ENCODE data around the gene SCAMP2. TPM values are rescaled to one million over a fixed set of nuclear protein-coding genes. Genes with fewer than 3 reads are reported as not detected.
"Not testable (repeated sequence)": the region's sequence is repeated elsewhere in the genome, so short reads cannot be mapped to it uniquely, and the experiment has no call there.

SCAMP2 gene
- 100 to 1,000 TPM in 1 of 3 donors, 10 to 100 TPM in 2; 78.8 to 101 (median 92.8) TPM for total RNA-seq
- 34.0 TPM for total RNA-seq (2013)

- Mint-ChIP-seq H3K27me3 (ENCODE audit: low read depth in 2 of 2) (no peaks in the 10 kb centered on the region), H3K9me3 (no peaks in the 10 kb centered on the region), H3K27ac (peak within 1 kb of the TSS; percentile 95 to 98), H3K4me1 (peaks cover 43 to 45% of the 10 kb centered on the region in 2 donors), H3K4me3 (peak within 1 kb of the TSS; percentile 99), H3K36me3 (no peaks in the 10 kb centered on the region)
- ATAC-seq (peak; percentile 95 to 97 (median 96)), DNase-seq (peak; percentile 90 to 94)
- Histone ChIP-seq H3K27me3 (ENCODE audit: control insufficient read depth, insufficient read depth, low read length) (no peaks in the 10 kb centered on the region), H3K4me3 (ENCODE audit: low read length) (peak within 1 kb of the TSS; percentile 81), H3K4me1 (ENCODE audit: control insufficient read depth, insufficient read depth, low read length) (peaks cover 47% of the 10 kb centered on the region), H3K27ac (ENCODE audit: low read length) (peak within 1 kb of the TSS; percentile 96), H3K9me3 (ENCODE audit: control insufficient read depth, insufficient read depth, low read length) (no peaks in the 10 kb centered on the region), H3K36me3 (ENCODE audit: control insufficient read depth, insufficient read depth, low read length) (no peaks in the 10 kb centered on the region)
- WGBS (ENCODE audit: insufficient coverage), result under 1% methylated on average over 39 of the region's 52 CpGs
- TF ChIP-seq CTCF (IDR thresholded peaks at IDR 0.05), result no peak
- intact Hi-C loops (cut with micrococcal nuclease), result loop anchor here (1.0 to 2.0 kb wide), 2 partner anchors 16 to 28 kb away; no protein-coding TSS in a partner anchor
Observed at GRCh38 chr15:74873036-74873755, at the start of gene SCAMP2. TSS of gene SCAMP2 (minus strand) at chr15:74873365. CDS start at chr15:74873255, 110 bp downstream.

GRCh38 chr15:74920456-74920855, 47.3 kb upstream of the SCAMP2 start:
- Mint-ChIP-seq H3K9me3 (no peaks in the 10 kb centered on the region), H3K4me3 (no peak overlapping the region), H3K27me3 (ENCODE audit: low read depth in 2 of 2) (no peaks in the 10 kb centered on the region), H3K36me3 (peaks cover 16% of the 10 kb centered on the region), H3K4me1 (peaks cover 6 to 11% of the 10 kb centered on the region in 2 donors), H3K27ac (peak overlapping the region in 1 of 2 donors; percentile 46)
- Histone ChIP-seq H3K4me1 (ENCODE audit: control insufficient read depth, insufficient read depth, low read length) (peaks cover 5% of the 10 kb centered on the region), H3K27me3 (ENCODE audit: control insufficient read depth, insufficient read depth, low read length) (no peaks in the 10 kb centered on the region), H3K4me3 (ENCODE audit: low read length) (no peak overlapping the region), H3K27ac (ENCODE audit: low read length) (no peak overlapping the region), H3K9me3 (ENCODE audit: control insufficient read depth, insufficient read depth, low read length) (no peaks in the 10 kb centered on the region), H3K36me3 (ENCODE audit: control insufficient read depth, insufficient read depth, low read length) (peaks cover 57% of the 10 kb centered on the region)
- DNase-seq (no peak), ATAC-seq (no peak)
- intact Hi-C loops (cut with micrococcal nuclease), result no loop called here
- 55% methylated on average over 8 of the region's 8 CpGs for WGBS (ENCODE audit: insufficient coverage)
- no peak for TF ChIP-seq CTCF (IDR thresholded peaks at IDR 0.05)

- TF ChIP-seq CTCF (IDR thresholded peaks at IDR 0.05), result no peak
- intact Hi-C loops (cut with micrococcal nuclease), result no loop called here
- no peaks in the 10 kb centered on the region for H3K9me3 Mint-ChIP-seq
- 89% methylated on average over 6 of the region's 6 CpGs for WGBS (ENCODE audit: insufficient coverage)
- H3K36me3 Mint-ChIP-seq, result peaks cover 16% of the 10 kb centered on the region
- Histone ChIP-seq H3K4me3 (ENCODE audit: low read length) (no peak overlapping the region), H3K27me3 (ENCODE audit: control insufficient read depth, insufficient read depth, low read length) (no peaks in the 10 kb centered on the region), H3K27ac (ENCODE audit: low read length) (no peak overlapping the region), H3K4me1 (ENCODE audit: control insufficient read depth, insufficient read depth, low read length) (peaks cover 5% of the 10 kb centered on the region), H3K36me3 (ENCODE audit: control insufficient read depth, insufficient read depth, low read length) (peaks cover 48% of the 10 kb centered on the region), H3K9me3 (ENCODE audit: control insufficient read depth, insufficient read depth, low read length) (no peaks in the 10 kb centered on the region)
- H3K27ac Mint-ChIP-seq, result no peak overlapping the region
- no peaks in the 10 kb centered on the region for H3K27me3 Mint-ChIP-seq (ENCODE audit: low read depth in 2 of 2)
- no peak overlapping the region for H3K4me3 Mint-ChIP-seq
- H3K4me1 Mint-ChIP-seq, result peaks cover 6 to 11% of the 10 kb centered on the region in 2 donors
- no peak for DNase-seq
- no peak for ATAC-seq
Observed at GRCh38 chr15:74917676-74918075, 44.5 kb upstream of the SCAMP2 start.

GRCh38 chr15:74913799-74914198, 40.6 kb upstream of the SCAMP2 start:
- H3K27me3 Mint-ChIP-seq (ENCODE audit: low read depth in 2 of 2); H3K4me1 Mint-ChIP-seq; H3K9me3 ChIP-seq (ENCODE audit: control insufficient read depth, insufficient read depth, low read length); H3K27ac ChIP-seq (ENCODE audit: low read length); intact Hi-C loops (cut with micrococcal nuclease); H3K36me3 Mint-ChIP-seq; H3K9me3 Mint-ChIP-seq; H3K27me3 ChIP-seq (ENCODE audit: control insufficient read depth, insufficient read depth, low read length); H3K27ac Mint-ChIP-seq; DNase-seq; H3K4me3 Mint-ChIP-seq; ATAC-seq; H3K4me3 ChIP-seq (ENCODE audit: low read length); H3K4me1 ChIP-seq (ENCODE audit: control insufficient read depth, insufficient read depth, low read length): not testable (repeated sequence)
- H3K36me3 ChIP-seq (ENCODE audit: control insufficient read depth, insufficient read depth, low read length), result peaks cover 30% of the 10 kb centered on the region
- WGBS (ENCODE audit: insufficient coverage), result over 99% methylated on average over 8 of the region's 8 CpGs

Measured in natural killer cell (primary cell).